Lower lobe of right lung (tissue), 2 donors: ENCODE data around the gene RPS6KA2. TPM values are rescaled to one million over a fixed set of nuclear protein-coding genes. Genes with fewer than 3 reads are reported as not detected.
A peak's percentile ranks its signal among the peaks of the same experiment; 100 is the strongest.

ENCODE experiments used
- ATAC-seq, 2 donors: fragments of 200-7000 bp; cut with Tn5 transposase; one replicate each; pipeline ENCODE4 v1.9.1; 2020 to 2022; ENCODE audit warnings: mild to moderate bottlenecking in 2 of 2, moderate library complexity in 2 of 2
- DNase-seq: peaks from one replicate; pipeline ENCODE4 v3.0.0-alpha.2; 2020
- H3K27ac ChIP-seq: fragments of 200-600 bp; one replicate; pipeline ENCODE4 v1.8.0; 2022
- H3K27me3 ChIP-seq: fragments of 200-600 bp; one replicate; pipeline ENCODE4 v1.8.0; 2022; ENCODE audit warnings: low read depth
- H3K36me3 ChIP-seq: fragments of 200-600 bp; one replicate; pipeline ENCODE4 v1.8.0; 2022; ENCODE audit warnings: mild to moderate bottlenecking
- H3K4me1 ChIP-seq: fragments of 200-600 bp; one replicate; pipeline ENCODE4 v1.8.0; 2022
- H3K4me3 ChIP-seq: fragments of 200-600 bp; one replicate; pipeline ENCODE4 v1.8.0; 2022; ENCODE audit warnings: mild to moderate bottlenecking
- H3K9me3 ChIP-seq: fragments of 200-600 bp; one replicate; pipeline ENCODE4 v1.8.0; 2022
- CTCF ChIP-seq: fragments of 200-600 bp; IDR thresholded peaks from one replicate; pipeline ENCODE4 v1.8.0; 2022; ENCODE audit warnings: antibody characterized with exemption, mild to moderate bottlenecking
- intact Hi-C: fragments of 100-400 bp; cut with DNase I; formaldehyde crosslinking; loops from one replicate; pipeline ENCODE4 v1.11.0; 2022
- total RNA-seq: library from RNA; stranded (reverse); fragmentation: NEBNext Ultra II Directional; extraction: Animal tissue kit (Norgen Biotek cat#: 25700); gene quantifications from one replicate; pipeline ENCODE4 v1.2.1, GENCODE V29; 2021
- donor health status: DM: no; HTN: yes; CAD: no; lungs with severe emphysema.

The RPS6KA2 gene
- total RNA-seq, 1 donor from 2014 or later = 102 TPM

- Histone ChIP-seq H3K27ac (no peak overlapping the region), H3K4me3 (no peak overlapping the region), H3K4me1 (no peaks in the 10 kb centered on the region), H3K9me3 (no peaks in the 10 kb centered on the region), H3K36me3 (peaks cover 41% of the 10 kb centered on the region), H3K27me3 (no peaks in the 10 kb centered on the region)
- ATAC-seq (no peak), DNase-seq (no peak)
- no peak for TF ChIP-seq CTCF
- intact Hi-C loops = no loop called here
These were observed 152.1 kb downstream of the RPS6KA2 start for GRCh38 chr6:166474721-166475565.

GRCh38 chr6:166473886-166474571, 153.0 kb downstream of the RPS6KA2 start:
- H3K4me1 ChIP-seq = no peaks in the 10 kb centered on the region
- no peak for ATAC-seq
- H3K9me3 ChIP-seq = no peaks in the 10 kb centered on the region
- no peak for DNase-seq
- H3K36me3 ChIP-seq = peaks cover 41% of the 10 kb centered on the region
- H3K27me3 ChIP-seq = no peaks in the 10 kb centered on the region
- intact Hi-C loops = no loop called here
- no peak overlapping the region for H3K27ac ChIP-seq
- no peak for TF ChIP-seq CTCF
- no peak overlapping the region for H3K4me3 ChIP-seq

- no peaks in the 10 kb centered on the region for H3K4me1 ChIP-seq
- no peak for DNase-seq
- peak overlapping the region; percentile 66 for H3K27ac ChIP-seq
- no peak overlapping the region for H3K4me3 ChIP-seq
- ATAC-seq = no peak
- H3K9me3 ChIP-seq = no peaks in the 10 kb centered on the region
- intact Hi-C loops = no loop called here
- no peak for TF ChIP-seq CTCF
- H3K36me3 ChIP-seq = peaks cover 39% of the 10 kb centered on the region
- H3K27me3 ChIP-seq = no peaks in the 10 kb centered on the region
These were observed 154.4 kb downstream of the RPS6KA2 start for GRCh38 chr6:166472636-166473035.

- H3K4me3 ChIP-seq = no peak overlapping the region
- no peaks in the 10 kb centered on the region for H3K27me3 ChIP-seq
- intact Hi-C loops = no loop called here
- H3K4me1 ChIP-seq = no peaks in the 10 kb centered on the region
- peaks cover 35% of the 10 kb centered on the region for H3K36me3 ChIP-seq
- TF ChIP-seq CTCF = no peak
- no peaks in the 10 kb centered on the region for H3K9me3 ChIP-seq
- peak; percentile 91 to 93 for ATAC-seq
- peak overlapping the region; percentile 74 for H3K27ac ChIP-seq
- peak; percentile 84 for DNase-seq
These were observed 155.2 kb downstream of the RPS6KA2 start for GRCh38 chr6:166471797-166472260.

GRCh38 chr6:166470863-166471410, 156.1 kb downstream of the RPS6KA2 start:
- no peak for DNase-seq
- TF ChIP-seq CTCF = no peak

More at GRCh38 chr6:166470863-166471410, 156.1 kb downstream of the RPS6KA2 start:
- no peak overlapping the region for H3K4me3 ChIP-seq
- peak overlapping the region; percentile 74 for H3K27ac ChIP-seq
- no peak for ATAC-seq
- H3K9me3 ChIP-seq = no peaks in the 10 kb centered on the region
- H3K36me3 ChIP-seq = peaks cover 34% of the 10 kb centered on the region
- peaks cover 3% of the 10 kb centered on the region for H3K4me1 ChIP-seq
- intact Hi-C loops = no loop called here
- no peaks in the 10 kb centered on the region for H3K27me3 ChIP-seq
